HFF-Myc (cell line): ENCODE data around the gene PRKCI.

Experiments
- DNase-seq: peaks from one replicate; pipeline ENCODE4 v3.0.0-alpha.2; 2011; ENCODE audit warnings: low read depth; ENCODE audit errors: extremely low read depth
- H3K4me3 ChIP-seq: replicated peaks from 2 replicates; pipeline ENCODE4 v1.5.1; 2011; ENCODE audit warnings: low read depth, mild to moderate bottlenecking, control low read depth, low read length
- TF ChIP-seq, protein P1 (sequence below): IDR thresholded peaks from 2 replicates; pipeline ENCODE4 v1.5.1; 2012; ENCODE audit warnings: mild to moderate bottlenecking, low read depth, low read length, control low read depth; ENCODE audit errors: missing control alignments

PRKCI gene

DNA sequence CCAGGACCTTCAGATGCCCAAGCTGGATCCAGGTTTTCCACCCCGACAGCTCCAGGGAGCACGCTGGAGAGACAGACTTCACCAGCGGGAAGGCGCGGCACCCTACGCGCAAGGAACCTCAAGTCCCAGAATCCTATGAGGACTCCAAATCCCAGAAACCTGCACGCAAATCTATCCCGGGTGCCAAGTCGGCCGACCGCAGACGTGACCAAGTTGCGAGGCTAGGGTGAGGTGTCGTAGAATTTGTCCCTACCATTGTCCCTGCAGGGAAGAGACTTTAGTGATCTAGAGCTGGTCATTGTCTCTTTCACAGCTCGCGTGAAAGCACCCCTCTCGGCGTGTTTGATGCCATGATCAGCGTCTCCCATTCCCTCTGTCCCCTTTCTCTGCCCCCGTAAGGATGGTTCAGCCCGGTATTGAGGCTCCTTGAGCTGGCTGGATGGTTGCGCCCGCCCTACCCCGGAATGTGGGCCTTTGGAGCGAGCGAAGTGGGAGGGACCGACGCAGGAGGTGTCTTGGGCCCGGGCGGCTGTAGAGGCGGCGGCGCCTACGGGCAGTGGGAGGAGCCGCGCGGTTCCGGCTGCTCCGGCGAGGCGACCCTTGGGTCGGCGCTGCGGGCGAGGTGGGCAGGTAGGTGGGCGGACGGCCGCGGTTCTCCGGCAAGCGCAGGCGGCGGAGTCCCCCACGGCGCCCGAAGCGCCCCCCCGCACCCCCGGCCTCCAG lies at the start of gene PRKCI:
Gene PRKCI, plus strand, starts transcription at position 501 of the 723 bp plus-strand sequence. CDS start 246 bp downstream, outside the sequence.
- DNase-seq = peak; percentile 92
- TF ChIP-seq, protein P1, sequence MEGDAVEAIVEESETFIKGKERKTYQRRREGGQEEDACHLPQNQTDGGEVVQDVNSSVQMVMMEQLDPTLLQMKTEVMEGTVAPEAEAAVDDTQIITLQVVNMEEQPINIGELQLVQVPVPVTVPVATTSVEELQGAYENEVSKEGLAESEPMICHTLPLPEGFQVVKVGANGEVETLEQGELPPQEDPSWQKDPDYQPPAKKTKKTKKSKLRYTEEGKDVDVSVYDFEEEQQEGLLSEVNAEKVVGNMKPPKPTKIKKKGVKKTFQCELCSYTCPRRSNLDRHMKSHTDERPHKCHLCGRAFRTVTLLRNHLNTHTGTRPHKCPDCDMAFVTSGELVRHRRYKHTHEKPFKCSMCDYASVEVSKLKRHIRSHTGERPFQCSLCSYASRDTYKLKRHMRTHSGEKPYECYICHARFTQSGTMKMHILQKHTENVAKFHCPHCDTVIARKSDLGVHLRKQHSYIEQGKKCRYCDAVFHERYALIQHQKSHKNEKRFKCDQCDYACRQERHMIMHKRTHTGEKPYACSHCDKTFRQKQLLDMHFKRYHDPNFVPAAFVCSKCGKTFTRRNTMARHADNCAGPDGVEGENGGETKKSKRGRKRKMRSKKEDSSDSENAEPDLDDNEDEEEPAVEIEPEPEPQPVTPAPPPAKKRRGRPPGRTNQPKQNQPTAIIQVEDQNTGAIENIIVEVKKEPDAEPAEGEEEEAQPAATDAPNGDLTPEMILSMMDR = no peak
- peak within 1 kb of the TSS; percentile 78 for H3K4me3 ChIP-seq

DNA sequence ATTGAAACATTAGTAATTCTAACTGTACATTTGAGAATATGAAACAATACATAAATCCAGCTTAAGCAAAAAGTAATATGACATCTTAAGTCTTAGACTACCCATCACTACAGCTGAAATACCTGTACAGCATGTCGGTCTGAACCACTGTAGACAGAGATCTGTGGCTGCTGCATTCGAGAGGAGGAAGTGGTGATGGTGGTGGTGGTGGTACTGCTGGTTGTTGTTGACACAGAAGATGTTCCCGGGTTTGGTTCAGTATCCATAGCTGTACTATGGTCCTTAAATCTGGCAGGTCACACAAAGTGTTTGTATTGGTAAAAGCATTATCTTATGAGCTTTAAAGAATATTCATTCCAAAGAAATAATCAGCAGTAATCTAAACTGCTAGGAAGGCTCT lies 43.6 kb upstream of the PRKCI start:
- H3K4me3 ChIP-seq = no peak overlapping the region
- no peak for DNase-seq
- TF ChIP-seq, protein P1 = no peak

DNA sequence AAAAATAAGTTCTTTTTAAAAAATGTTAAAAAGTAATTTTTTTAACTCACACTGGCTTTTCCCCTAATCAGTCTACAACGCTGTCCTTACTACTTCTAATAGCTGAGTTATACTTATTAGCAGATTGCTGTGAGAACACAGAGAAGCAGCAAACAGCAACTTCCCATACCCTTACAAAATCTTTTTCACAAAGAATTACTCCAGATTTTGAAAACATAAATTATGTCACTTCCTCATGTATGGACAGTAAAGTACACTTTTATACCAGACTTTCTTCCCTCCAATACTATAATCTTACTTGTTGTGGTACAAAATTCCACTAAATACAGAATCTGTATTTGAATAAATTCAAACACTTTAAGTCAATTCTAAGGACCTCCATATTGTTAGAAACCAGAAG lies 42.8 kb upstream of the PRKCI start:
- no peak for DNase-seq
- TF ChIP-seq, protein P1 = no peak
- peak overlapping the region; percentile 98 for H3K4me3 ChIP-seq

DNA sequence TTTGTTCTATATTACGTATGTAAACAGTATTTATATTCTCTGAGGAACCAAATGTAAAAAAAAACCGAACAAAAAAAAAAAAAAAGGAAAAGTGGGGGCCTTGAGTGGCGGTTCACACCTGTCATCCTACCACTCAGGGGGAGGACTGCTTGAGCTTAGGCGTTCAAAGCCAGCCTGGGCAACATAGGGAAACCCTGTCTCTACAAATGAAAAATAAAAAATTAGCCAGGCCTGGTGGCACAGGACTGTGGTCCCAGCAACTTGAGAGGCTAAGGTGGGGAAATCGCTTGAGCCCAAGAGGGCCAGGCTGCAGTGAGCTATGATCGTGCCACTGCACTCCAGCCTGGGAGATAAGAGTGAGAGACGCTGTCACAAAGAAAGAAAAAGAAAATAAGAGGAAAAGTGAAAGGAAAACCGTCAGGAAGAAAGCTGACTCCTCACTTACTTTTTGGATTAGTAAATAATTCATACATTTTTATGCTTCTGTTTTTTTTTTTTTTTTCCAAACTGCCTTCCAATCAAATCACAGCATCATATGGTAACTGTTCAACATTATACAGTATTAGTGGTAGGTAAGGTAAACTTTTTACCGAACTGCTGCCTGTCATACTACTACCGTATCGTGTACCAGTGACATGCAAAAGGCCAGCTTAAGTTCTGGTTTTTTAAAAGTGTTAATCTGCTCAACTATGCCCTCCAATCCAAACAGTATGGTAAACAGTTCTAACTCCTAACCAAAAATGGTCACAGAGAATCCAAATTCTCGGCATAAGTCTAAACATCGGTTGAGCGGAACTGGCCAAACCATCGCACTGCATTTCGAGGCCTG lies 41.9 kb upstream of the PRKCI start:
- TF ChIP-seq, protein P1 = no peak
- peak overlapping the region; percentile 98 for H3K4me3 ChIP-seq
- no peak for DNase-seq

DNA sequence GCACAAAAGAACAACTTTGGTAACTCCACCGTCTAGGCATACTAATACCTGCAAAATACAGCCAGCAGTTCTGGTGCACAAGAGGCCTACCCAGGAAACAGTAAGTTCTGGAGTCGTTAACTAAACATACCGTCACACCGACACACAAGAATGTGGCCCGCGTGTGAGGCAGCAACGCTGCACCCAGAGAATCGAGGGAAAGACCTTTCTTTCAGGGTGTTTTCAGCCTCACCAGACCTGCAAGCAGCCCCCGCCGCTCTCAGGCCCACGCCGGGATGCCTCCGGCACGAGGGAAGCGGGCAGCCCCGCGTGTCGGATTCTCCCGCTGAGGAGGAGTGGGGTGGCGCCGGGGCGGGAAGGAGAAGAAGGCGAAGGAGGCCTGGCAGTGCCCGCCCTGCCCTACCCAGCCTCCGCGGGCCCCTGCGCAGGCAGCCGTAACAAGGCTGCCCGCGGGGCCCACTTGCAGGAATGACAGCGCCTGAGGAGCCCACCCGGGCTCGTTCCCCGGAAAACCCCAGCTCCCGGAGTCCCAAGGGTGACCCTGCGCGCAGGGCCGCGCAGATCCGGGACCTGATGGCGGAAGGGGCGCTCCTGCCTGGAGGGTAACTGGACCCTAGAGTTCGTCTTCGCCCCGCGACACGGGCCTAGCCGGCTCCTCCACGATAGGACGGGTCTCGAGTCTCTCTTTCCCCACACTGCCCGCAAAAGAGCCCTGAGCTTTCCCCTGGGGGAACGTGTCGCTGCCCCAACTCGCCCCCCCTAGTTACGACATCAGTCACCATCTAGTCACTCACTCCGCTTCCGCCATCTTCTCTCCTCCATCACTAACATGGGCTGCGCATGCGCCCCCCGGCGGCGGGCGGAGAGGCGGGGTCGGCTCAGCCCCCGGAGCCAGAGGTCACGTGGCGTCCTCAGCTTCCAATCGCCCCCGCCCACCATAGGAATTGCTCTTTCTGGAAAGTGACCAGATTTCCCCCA lies 41.0 kb upstream of the PRKCI start, which contains the start of gene PHC3:
Gene PHC3, minus strand, starts transcription at position 826 of the 978 bp plus-strand sequence. Its CDS starts 18 bp downstream, at position 808.
- peak within 1 kb of the TSS; percentile 98 for H3K4me3 ChIP-seq
- peak; percentile 60 for DNase-seq
- TF ChIP-seq, protein P1 = no peak
